ENCODE measurements around the gene ZNF436. TPM values are rescaled to one million over a fixed set of nuclear protein-coding genes. Genes with fewer than 3 reads are reported as not detected.
"Not testable (repeated sequence)": the region's sequence is repeated elsewhere in the genome, so short reads cannot be mapped to it uniquely, and the experiment has no call there.

Gene ZNF436
- total RNA-seq, 2 experiments from 2014 or later = 4.0 to 4.6 TPM

DNA sequence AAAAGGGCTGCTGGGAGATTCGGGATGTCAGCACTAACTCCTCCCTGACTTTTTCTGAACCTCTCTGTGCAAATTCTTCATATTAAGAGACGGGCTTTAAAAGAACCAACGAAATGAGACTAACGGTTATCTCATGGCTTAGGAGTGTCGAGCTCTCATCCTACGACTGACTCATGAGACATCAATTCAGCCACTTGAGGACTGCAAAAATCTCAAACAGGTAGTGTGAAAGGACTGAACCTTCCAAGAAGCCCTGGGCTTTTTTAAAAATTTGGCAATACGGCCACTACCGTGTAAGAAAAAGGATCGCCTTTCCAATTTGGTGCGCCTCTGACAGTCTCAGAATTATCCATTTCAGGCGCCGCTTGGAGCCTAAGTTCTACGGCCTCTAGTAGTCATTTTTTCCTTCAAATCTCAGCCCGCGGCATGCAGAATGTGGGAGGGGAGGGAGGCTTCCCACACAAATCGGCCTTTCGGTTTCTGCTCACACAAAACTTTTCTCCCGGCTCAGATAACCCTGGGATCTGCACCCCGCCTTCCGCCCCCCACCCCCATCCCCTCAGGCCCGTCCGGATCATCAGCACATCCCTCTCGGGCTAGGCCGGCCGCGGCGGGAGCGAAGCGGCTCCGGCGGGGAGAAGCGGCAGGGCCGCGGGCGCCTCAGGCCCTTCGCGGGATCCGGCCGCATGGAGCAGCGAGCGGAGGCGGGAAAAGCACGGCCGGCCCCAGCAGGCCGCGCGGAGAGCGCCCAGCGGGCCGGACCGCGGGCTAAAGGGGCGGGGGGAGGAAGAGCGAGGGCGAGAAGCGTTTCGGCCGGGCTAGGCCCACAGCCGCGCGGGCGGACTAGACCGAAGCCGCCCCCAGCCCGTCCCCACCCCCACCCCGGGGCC is 26.2 kb downstream of the ZNF436 start:
- ChIA-PET POLR2A (interaction anchor here (0.9 to 1.7 kb wide), 5 partner anchors 13 to 323 kb away, joined by 3 to 50 read pairs (median 6); partner anchors contain the start of gene ZNF436), CTCF (interaction anchor here (1.0 to 1.7 kb wide), 3 partner anchors 22 to 26 kb away, joined by 3 to 10 read pairs (median 4); partner anchors contain the start of gene ZNF436)

DNA sequence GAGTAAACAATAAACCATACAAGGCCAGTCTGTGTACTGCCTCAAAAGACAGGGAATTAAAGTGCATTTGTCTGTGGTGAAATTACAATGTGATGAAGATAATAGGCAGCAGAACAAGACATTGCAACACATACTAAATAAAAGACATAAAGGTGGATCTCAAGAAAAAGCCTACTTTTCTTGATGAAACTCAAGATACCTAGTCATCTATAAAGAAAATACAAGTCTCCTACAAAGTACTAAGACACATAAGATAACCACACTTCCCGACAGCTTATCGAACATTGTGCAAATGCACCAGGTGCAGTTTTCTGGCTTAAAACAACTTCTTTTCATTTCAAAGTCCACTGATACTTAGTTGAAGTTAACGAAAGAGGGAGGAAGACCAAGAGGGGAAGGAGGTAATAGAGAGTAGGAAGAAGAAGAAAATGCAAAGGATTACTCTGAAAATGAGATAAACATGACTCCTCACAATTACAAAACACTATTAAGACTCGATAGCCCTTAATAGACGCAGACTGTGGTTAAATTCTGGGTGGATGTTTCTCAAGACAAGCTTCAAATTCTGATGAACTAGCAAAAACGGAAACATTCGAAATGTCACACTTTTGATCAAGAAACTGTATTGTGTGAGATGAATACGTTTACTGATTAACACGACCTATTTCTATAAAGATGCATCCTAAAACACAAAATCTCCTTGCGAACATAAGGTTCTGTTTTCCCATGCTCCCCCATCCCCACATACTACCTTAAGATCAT is 27.5 kb downstream of the ZNF436 start:
- POLR2A ChIA-PET = interaction anchor here (0.7 kb wide), 1 partner anchor 630 kb away, joined by 3 read pairs; no protein-coding TSS in a partner anchor

DNA sequence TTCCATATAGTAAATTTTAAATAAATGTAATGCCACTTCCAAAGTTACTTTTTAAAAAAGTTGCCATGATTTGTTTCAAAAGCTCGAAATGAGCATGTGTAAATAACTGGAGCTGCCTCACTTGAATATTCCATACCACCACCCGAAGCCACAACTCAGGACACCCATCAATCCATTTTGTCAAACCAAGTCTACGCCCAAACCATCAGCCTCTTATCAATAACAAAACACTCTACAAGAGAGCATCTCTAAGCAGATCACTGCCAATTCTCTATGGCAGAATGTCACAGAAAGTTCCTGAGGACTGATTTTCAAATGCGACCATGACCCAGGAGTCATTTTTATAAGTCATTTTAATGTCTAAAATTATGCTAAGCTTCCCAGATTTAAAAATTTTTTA is 30.0 kb downstream of the ZNF436 start:
- POLR2A ChIA-PET = no interaction called here
- CTCF ChIA-PET = interaction anchor here (0.6 to 1.0 kb wide), 2 partner anchors 10 to 142 kb away, joined by 3 to 4 read pairs; no protein-coding TSS in a partner anchor

More for the DNA sequence above, 27.5 kb downstream of the ZNF436 start:
- CTCF ChIA-PET = interaction anchor here (1.0 to 1.5 kb wide), 2 partner anchors 24 to 62 kb away, joined by 3 read pairs; no protein-coding TSS in a partner anchor

DNA sequence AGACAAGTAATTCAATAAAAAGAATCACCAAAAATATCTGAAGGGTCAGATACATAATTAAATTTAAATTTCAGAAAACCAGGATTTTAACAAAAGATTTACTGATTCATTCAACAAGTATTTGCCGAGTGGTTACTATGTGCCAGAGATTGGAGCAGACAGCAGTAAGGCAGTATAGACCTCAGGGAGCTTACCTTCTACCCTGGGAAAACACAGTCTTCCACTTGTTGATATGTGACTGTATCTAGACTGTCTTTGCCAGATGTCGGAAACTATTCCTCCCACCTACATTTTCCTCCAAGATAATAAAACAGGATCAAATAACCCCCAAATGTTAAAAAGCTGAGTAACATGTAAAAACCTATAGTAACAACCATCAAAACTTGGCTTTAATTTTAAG is 31.8 kb downstream of the ZNF436 start:
- POLR2A ChIA-PET = no interaction called here
- CTCF ChIA-PET = no interaction called here

DNA sequence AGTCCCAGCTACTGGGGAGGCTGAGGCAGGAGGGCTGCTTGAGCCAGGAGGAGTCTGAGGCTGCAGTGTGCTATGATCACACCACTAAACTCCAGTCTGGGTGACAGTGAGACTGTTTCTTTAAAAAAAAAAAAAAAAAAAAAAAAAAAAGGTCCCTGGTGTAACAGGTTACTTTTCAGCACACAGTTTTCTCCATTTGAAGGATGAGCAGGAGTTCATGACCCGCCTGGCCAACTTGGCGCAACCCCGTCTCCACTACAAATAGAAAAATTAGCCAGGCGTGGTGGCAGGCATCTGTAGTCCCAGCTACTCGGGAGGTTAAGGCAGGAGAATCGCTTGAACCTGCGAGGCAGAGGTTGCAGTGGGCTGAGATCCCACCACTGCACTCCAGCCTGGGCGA is 37.9 kb downstream of the ZNF436 start:
- ChIA-PET CTCF (no interaction called here), POLR2A (no interaction called here)

DNA sequence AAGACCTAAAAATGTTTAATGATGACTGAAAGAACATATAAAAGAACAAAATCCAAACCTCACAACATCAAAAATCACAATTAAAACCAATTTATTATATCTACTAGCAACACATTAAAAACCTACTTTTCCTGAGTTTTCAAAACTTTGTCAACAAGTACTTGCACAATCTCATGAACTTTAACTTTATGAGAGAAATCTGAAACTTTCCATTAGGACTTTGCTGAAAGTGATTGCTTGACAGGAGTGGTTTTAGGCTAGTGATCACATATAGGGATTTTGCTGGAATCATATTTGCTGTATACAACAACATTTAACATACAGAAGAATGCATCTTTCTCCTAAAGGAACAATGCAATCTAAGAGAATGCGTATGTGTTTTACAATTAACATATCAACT is 38.8 kb downstream of the ZNF436 start:
- POLR2A ChIA-PET = no interaction called here
- CTCF ChIA-PET = no interaction called here

DNA sequence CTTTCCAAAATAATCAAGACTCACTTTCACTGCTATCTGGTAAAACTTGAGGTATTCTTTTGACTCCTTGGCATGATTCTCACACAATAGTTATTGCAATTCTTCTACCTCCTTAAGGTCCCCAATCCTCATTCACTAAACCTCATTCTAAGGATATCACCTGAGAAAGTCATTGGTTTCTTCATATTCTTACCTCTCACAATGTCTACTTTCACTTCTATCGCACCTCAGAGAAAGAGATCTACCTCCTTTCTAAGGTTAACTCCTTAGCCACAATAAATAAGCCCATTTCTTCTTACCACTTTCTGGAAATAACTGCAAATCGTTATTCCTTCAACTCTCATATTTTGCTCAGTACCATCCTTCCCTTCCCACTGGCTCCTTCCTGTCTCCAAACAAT is 44.2 kb downstream of the ZNF436 start:
- POLR2A ChIA-PET = no interaction called here
- CTCF ChIA-PET = interaction anchor here (1.2 kb wide), 1 partner anchor 78 kb away, joined by 3 read pairs; no protein-coding TSS in a partner anchor

DNA sequence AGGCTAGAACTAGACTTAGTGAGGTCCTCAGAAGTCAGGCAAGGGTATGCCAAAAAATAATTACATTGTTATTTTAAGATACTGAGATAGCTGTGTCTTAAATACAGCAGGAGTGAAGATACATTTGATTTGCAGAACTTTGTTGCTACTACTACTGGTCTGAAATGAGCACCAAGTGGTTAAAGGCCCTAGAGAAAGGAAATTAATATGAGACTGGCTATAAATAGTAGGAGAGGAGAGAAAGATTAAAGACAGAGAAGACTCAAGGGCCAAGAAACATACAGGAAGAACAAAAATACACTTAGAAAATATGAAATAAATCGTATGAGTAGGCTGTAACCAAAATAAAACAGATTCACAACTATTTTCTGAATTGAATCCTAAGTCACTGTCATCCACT is 46.9 kb downstream of the ZNF436 start:
- CTCF ChIA-PET = no interaction called here
- POLR2A ChIA-PET = no interaction called here

DNA sequence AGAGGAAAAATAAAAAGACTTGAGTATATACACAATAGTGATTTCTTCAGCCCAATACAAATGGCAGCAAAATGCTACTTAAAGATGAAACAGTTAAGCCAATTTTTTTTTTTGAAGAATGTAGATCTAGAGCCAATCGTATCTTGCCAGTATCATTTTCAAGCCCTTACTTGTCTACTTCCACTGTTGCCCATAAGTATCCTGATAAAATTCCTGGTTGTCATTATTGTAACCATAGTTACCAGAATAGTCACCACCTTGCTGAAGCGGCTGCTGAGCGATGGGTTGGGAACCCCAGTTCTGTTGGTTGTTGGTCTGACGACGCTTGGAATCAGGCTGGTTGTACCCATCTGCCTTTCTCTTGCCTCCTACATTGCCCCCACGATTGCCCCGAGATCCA is 59.4 kb downstream of the ZNF436 start:
- POLR2A ChIA-PET, CTCF ChIA-PET: not testable (repeated sequence)

Other genes starting within 250 kb of the ZNF436 start
- 10 to 100 TPM; 20.4 to 20.7 TPM for gene LUZP1, start 201.0 kb downstream of the ZNF436 start, total RNA-seq
- not detected for gene HTR1D, start 152.3 kb downstream of the ZNF436 start, total RNA-seq
- gene HNRNPR, start 25.6 kb downstream of the ZNF436 start, total RNA-seq = 100 to 1,000 TPM; 197 to 198 TPM
- gene TCEA3, start 54.9 kb upstream of the ZNF436 start, total RNA-seq = 1 to 10 TPM; 1.1 to 1.2 TPM
- gene ASAP3, start 114.3 kb upstream of the ZNF436 start, total RNA-seq = 1 to 10 TPM in 1 of 2 experiments, under 1 TPM in 1; 0.63 to 1.1 TPM
- 10 to 100 TPM; 24.4 to 26.0 TPM for gene E2F2, start 161.4 kb upstream of the ZNF436 start, total RNA-seq
- 10 to 100 TPM; 31.9 to 34.1 TPM for gene ID3, start 189.7 kb upstream of the ZNF436 start, total RNA-seq

All from activated CD8-positive, alpha-beta memory T cell treated with anti-CD3 and anti-CD28 coated beads for 36 hours (primary cell).